ENCODE data around the gene LRRC34.

GRCh38 chr3:169787120-169787519 is 25.6 kb downstream of the LRRC34 start:
- TF ChIP-seq CTCF (conservative IDR thresholded peaks at IDR 0.05 in 1 of 2, IDR thresholded peaks at IDR 0.05 in 1 of 2; ENCODE audit: low read depth in 1 of 2, low read length in 2 of 2), result no peak
- no peak for TF ChIP-seq EZH2 (IDR thresholded peaks at IDR 0.05; ENCODE audit: low read length, missing control alignments)
